GM19468 (cell line): ENCODE measurements around the gene CLCN5.
"Not testable (repeated sequence)": the region's sequence is repeated elsewhere in the genome, so short reads cannot be mapped to it uniquely, and the experiment has no call there.

Experiments used
- ATAC-seq: cut with Tn5 transposase; IDR thresholded peaks from one replicate; pipeline ENCODE4 v1.9.1; 2021; ENCODE audit warnings: mild to moderate bottlenecking, moderate library complexity, moderate number of reproducible peaks; ENCODE audit not compliant: unreplicated experiment; ENCODE audit errors: extremely low read depth

Gene CLCN5

DNA sequence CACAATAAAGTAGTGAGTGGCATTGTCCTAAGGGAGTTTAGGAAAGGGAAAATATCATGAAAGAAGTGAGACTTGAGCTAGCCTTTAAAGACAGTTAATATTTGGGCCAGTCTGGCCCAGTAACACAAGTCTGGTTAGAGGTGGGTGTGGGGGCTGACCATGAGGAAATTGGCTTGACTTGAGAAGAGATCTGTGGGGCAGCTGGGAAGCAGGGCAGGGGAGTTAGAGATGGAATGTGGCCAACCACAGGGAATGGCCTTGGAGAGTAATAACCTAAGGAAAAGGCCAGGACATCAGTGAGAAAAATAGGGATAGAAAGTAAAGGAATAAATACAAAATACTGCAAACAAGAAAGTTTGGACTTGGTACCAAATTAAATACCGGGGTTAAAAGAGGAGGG is 71.3 kb downstream of the CLCN5 start:
- no peak for ATAC-seq

DNA sequence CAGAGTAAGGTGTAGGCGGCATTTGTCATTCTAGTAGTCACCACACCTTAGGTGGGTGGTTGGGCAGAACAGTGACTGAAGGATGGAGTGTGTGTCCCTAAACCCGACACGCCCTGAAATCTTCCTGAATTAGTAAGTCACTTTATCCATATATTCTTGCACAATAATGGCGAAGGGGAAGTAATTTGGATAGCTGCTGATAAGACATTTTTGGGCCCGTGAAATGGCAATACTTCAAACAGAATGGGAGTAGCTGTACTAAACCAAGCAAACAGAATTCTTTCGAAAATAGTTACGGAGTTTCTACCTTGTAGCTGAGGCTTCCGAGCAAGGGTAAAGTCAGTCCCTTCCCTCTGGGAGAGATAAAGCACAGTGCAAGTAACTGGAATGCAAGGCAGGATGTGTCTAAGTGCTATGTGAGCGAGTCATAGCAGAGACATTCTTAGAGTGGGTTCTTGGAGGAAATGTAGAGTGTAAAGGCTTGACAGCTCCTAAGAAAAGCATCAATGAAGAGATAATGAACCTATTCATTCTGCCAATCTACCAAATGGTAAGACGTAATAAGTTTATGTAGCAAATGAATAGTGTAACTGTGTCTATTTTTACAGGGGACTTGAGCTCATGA is 72.8 kb downstream of the CLCN5 start:
- ATAC-seq, result no peak

DNA sequence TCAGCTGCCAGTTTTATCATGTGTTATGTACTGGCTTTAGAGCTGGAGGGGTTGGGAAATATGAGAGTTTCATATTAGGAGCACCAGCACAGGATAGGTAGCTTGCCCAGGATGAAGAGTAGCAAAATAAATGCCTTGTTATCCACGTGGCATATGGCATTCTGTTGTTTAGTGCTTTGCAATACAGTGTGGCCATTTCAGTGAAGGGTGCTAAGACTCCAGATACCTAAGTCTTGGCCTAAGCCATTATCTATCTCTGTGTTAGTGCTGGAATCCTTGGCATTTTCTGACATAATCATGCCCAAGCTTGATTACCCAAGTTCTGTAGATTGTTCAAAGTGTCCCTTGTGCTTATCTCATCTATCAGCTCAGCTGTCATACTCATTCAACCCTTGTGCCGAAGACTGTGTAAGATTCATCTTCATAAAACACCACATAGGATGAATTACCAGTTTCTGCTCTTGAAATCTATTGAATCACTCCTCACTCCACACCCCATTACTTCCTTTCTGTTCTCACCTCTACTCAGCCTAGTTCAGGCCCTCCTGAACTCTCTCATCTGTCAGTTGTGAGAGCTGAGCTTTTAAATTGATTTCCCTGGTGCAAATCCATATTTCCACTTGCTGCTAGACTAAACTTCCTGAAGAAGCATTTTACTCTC is 73.5 kb downstream of the CLCN5 start:
- no peak for ATAC-seq

DNA sequence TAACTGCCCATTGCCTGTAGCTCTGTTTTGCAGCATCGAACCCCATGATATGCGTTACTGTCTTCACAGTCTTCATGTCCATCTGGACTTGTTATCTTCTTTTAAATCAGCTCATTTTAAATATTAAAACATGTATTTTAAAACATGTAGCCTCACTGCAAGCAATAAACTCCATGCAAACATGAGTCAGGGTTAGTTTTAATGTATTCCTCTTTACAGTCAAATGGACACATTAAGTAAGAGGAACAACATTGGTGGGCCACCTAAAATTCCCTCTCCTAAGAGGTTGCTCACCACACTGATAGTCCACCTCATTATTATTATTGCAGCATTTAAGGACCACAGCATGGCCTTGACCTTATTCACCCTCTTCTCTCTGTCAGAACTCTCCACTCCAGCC is 74.1 kb downstream of the CLCN5 start:
- ATAC-seq, result no peak

DNA sequence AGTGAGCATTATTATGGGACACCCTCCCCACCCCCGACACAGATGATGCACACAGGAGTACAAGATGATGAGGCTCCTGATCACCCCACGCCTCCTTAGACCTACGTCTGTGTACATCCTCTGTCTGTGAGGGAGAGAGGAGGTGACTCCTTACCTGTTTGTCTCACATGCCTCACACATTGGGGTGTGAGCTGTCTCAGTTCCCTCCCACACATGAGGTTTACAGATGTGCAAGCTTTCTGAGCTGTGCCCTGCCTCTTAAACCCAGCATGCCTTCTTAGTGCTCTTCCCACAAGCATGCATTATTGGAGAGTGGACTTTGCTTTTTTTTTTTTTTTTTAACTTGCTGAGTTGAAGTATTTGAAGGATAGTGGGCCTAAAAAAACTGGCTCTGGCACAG is 76.7 kb downstream of the CLCN5 start:
- ATAC-seq, result no peak

DNA sequence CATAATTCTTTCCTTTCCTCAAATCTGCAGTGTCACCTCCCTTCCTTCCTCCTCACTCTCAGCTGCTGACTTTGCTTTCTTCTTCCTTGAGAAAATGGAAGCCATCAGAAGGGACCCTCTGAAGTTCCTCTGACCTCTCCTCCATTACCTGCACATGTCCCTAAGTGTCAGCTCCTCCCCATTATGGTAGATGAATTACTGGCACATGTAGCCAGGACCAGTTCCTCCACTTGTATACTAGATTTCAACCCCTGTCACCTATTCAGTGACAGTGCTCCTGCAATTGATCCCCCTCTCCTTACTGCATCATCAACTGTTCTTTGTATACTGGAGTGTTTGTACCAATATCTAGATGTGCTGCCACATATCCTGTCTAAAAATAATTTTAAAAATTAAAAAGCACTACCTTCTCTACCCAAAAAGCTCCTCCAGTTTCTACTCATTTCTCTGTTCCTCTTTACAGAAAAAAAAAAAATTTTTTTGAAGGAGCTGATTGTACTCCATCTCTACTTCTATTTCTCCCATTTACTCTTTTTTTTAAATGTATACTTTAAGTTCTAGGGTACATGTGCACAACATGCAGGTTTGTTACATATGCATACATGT is 78.6 kb downstream of the CLCN5 start:
- no peak for ATAC-seq

DNA sequence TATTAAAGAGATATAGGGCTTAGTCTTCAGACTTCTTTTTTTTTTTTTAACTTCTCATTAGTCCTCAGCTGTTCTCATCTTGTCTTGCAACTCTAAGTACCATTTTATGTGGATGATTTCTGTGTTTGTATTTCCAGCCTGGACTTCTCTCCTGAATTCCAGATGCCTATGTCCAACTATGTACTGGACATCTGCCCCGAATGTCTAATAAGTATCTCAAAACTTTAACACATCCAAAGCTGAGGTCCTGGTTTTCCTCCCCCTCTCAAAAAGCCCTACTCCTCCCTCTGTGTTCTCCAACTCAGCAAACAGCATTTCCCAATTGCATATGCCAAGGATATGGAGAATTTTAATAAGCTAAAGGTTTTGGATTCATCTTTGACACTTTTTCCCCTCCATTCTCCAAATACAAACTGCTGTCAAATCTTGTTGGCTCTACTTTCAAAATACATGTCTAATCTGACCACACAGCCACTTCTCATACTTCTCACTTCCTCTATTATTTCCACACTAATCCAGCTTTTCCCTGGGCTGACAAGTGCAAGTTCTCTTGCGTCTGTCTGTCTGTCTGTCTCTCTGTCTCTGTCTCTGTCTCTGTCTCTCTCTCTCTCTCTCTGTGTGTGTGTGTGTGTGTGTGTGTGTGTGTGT is 79.8 kb downstream of the CLCN5 start:
- ATAC-seq, result no peak

DNA sequence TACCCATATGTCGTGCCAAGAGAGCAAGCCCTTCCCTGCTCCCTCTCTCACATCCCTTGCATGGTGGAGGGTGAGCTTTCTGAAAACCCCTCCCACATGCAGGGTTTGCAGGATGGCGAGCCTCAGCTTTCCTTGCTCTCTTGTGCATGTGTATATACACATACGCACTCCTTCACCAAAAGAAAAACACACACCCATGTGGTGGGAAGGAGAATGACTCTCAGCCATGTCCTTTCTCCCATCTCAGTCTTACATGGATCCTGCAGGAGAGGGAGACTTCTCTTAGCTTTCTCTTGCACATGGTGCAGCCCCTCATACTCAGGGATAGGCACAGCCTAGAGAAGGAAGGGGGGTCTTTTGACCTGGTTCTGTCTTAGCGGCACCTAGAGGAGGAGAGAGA is 81.1 kb downstream of the CLCN5 start:
- no peak for ATAC-seq

DNA sequence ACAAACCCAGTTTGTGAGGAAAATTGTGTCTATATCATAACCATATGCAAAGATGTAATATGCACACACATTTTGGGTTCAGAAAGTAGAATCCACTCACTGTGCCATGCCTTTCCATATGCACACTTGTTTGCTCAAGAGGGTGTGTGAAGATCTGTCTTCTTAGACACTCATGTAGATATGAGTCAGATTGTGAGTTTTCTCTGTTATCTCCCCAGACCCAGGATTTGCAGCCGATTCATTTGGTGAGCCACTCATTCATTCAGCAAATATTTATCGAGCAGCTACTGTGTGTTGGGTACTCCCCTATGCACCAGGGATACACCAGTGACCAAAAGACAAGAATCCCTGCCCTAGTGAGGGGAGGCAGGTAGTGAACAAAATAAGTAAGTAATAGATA is 81.5 kb downstream of the CLCN5 start:
- no peak for ATAC-seq

DNA sequence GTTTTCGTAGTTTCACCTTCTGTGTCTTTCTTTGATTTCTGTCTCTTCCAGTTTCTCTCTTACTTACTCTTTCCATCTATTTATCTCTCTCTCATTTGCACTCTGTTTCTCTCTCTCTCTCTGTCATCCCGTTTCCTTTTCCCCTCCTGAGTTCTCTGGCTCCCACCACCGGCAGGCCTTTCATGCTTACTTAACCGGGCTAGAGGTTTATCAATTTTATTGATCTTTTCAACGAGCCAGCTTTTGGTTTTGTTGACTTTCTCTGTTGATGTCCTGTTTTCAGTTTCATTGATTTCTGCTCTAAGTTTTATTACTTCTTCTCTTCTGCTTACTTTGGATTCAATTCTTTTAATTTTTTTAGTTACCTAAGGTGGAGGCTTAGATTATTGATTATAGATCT is 103.2 kb downstream of the CLCN5 start:
- ATAC-seq, result not testable (repeated sequence)

DNA sequence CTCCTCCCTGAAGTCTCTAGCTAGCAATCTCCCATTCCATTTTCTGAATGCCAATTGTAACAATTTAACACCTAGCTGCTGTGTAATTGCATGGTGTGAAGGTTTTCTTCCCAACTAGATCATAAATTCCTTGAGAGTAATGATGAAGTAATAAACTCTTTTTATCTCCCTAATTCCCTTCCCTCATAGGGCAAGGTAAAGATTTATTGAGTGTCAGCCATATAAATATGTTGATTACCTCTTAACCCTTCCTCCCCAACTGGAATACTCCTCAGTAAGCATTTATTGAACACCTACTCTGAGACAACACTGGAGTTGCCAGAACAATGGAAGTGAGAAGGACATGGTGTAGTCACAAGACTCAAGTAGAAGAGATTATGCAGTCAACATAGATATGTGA is 112.7 kb downstream of the CLCN5 start:
- no peak for ATAC-seq

DNA sequence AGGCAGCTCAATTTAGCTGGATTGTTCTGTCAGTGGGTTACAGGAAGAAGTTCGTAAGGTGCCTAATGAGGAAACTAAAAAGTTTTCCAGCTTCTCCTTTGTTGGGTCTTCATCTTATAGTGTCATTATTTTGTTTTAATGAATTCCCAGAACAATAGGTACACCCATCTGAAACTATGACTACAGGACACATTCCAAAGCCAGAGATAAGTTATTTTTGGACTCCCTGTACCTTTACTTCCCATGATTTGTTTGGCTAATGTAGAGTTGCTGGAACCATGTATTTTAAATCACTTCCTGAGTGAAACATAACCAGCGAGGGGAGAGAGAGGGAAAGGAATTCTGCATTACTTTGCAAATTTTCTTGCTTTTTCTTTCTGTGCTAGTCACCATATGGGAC is 114.0 kb downstream of the CLCN5 start:
- ATAC-seq, result no peak

DNA sequence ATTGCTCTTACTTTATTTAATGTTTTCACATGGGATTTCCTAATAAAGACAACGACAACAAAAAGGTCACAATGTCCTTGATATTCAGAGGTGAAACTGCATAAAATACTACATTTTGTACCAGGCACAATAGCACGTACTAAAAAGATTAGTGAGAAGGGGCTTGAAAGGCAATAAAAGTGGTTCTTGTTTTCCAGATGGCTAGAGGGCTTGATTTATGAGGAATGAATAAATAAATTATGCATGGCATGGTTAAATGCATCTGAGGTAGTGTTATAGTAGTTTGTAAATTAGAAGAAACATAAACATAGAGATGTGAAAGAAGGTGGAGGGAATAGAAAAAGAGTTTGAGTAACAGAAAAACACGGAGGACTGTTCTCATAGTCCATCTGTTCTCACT is 123.4 kb downstream of the CLCN5 start:
- ATAC-seq, result no peak

DNA sequence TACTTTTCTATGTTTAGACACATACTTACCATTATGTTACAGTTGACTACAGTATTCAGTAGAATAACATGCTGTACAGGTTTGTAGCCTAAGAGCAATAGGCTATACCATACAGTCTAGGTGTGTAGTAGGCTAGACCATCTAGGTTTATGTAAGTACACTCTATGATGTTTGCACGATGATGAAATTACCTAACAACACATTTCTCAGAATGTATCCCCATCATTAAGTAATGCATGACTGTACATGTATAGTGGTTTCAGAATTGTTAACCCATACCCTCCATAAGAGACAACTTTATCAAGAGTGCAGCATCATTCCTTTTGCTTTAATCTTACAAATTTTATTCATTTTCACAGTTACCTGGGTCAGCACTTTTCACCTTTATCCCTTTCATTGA is 126.8 kb downstream of the CLCN5 start:
- no peak for ATAC-seq

DNA sequence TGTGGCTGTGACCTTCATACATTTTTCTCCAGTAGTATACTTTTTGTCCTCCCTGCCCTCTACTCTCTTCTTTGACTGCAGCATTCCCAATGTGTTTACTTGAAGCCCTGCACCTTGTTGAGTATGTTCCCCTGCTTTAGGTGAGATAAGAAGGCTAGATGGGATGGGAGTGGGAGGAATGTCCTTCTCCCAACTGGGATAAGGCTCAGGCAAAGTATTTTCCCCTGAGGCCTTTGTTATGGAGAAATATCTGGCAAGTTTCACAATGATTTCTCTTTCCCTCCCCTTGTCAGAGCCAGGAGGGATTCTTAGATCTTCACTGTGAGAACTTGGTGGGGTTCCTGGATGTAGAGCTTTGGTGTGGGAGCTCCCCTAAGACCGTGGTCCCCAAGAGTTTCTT is 131.8 kb downstream of the CLCN5 start:
- no peak for ATAC-seq

DNA sequence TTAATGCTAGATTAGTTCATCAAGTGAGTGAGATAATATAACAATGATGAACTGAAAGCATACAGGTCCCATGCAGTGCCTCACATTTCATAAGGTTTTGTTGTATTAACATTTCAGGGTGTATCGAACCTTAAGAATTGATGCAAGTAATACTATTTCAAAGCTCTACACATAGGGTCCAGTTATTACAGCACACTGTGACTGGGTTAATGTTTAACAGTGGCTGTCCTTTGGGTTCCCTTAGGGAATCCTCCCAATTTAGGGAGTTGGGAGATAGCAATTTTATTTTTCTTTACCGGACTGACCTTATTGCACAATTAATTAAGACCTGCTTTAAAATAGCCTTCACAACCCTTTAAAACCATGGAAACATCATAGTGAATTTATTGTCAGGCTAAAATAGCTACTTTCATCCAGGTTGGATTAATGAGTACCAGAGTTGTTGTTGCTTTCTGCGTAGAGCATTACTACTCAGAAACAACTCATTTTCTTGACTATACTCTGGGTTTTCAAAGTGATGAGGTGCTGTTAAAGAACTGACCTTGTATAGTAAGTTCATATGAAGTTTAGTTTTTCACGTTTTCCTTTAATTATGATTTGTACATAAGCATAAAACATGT is 144.0 kb downstream of the CLCN5 start:
- no peak for ATAC-seq

DNA sequence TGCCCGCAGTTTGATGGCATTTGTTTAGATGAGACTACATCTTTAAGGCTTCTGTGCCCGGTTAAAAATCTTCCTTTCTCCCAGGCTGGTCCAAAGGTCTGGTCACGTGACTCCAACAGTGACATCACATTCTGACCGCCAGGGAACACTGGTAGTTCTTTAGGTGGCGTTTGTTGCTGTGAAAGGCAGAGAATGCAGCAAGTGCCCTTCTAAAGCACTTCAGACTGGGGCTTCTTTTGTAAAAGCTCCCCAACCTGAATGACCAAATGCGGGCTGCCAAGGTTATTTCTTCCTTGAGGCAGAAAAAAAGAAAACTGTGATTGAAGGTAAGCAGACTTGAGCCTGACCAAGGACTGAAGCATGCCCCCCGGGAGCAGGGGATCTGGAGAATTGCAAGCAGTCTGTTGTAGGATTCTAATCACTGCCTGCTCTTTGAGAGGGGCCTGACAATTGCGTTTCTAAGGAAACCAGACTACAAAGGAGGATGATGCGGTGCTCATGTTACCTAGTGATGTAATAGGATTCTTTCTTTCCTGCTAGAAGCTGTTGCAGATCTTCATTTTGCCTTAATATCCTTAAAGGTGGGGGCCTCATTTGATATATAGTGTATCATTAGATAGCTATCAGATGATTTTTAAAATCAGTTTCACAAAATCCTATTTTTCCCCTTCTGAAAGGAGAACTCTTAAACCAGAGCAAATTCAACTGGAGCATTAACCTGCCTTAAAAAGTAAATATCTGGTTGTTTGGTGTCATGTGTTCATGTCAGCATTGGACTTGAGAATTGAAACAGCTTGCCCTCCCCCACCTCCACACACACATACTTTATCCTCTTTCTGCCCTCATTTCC is 145.3 kb downstream of the CLCN5 start:
- no peak for ATAC-seq

DNA sequence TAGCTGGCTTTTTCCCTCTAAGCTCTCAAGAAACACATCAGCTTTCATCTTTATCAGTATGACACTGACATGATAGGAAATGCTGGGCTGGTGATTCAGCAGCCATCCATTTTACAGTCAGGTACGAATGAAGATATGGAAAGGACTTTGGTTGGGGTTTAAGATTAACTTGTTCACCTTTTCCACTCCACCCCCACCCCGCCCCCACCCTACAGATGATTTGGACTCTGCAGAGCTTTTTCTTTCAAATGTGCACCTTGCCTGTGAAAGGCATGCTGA is 145.8 kb downstream of the CLCN5 start:
- ATAC-seq, result no peak

DNA sequence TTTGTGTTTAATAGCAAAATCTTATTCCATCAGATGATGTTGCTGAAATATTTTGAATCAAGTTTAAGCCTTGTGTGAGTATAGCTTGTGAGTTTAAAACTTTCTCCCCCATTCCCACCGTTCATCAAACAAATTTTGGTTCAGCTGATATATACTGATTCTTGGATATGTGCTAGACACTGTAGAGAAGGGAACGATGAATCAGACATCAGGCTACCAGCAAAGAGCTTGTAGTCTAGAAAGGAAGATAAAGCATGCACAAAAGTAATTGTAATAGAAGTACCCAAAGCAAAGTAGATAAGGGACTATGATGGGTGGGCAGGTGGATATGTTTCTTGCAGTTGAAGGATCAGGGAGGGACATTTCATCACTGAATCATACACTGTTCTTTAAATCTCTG is 146.5 kb downstream of the CLCN5 start:
- ATAC-seq, result no peak

DNA sequence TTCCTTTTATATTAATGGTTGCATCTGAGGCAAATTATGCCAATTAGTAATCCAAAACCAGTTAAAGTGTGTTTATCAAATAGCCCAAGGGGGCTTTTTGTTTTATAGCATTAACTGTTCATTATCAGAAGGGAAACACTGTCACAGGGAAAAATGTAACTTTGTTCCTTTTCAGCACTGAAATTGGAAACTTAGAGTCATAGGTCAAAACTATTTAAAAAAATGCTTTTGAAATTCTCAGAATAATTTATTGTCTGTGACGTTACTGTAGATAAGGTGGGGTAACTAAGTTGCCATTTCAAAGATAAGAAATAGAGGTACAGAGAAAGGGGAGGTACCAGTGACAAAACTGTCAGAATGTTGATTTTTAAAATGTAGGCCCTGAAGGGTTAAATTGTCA is 149.1 kb downstream of the CLCN5 start:
- ATAC-seq, result no peak
